CD4-positive, alpha-beta T cell treated with Interleukin-6 at 100 ng/mL for 8 hours (primary cell): ENCODE measurements around the gene VWA3B.

Experiments used
- DNase-seq: peaks from one replicate; pipeline ENCODE4 v3.0.0-alpha.2; 2020; ENCODE audit warnings: mixed read lengths, low spot score

Gene VWA3B

DNA sequence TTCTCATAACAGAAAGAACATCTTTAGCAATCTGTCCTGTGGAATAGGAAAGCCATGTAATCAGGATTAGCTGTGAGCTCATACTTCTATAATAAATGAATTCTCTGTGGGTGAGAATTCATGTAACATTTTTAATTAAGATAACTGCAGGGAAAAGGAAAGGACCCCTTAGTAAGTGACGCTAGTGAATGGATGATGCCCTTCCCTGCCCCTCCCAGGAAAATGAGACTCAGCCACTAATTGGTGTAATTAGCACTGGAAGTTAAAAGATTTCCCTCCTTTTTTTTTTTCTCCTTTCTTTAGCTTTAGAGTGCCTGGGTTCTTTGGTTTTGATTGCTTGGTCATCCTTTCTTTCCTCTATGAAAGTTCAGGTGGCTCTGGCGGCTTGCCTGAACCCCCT, 90.3 kb downstream of the VWA3B start:
- DNase-seq = no peak

DNA sequence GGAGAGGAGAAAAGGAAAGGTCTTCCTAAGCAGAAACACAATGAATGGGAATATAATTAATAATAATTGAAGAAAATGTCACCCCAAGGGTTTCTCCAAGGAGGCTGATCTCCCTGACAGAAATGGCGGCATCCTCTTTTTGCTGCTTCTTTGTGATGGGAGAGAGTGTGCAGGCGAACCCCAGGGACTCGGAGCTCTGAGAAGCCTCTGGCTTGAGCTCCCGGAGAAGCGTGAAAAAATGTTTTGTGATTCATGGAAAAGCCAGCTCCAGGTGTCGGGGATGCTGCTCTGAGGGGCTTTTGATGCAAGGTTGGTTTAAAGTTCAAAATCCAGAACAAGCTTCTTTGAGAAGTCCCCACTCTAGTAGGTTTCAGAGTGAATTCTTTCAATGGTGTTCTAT, 91.0 kb downstream of the VWA3B start:
- DNase-seq = no peak

DNA sequence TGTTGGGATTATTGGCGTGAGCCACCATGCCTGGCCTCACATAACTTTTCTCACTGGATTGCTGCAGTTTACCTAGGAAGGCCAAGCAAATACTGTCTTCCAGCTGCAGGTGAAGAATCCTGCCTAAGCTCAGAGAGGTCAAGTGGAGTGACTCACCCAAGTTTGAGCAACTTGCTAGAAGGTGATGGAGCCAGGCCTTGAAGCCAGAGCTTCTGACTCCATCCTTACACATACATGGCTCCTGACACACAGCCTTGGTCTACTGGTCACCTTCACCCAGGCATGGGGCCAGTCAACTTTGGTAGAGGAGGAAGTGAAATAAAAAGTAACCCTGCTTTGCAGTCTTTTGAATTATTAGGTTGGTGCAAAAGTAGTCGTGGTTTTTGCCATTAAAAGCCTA, 93.5 kb downstream of the VWA3B start:
- no peak for DNase-seq

DNA sequence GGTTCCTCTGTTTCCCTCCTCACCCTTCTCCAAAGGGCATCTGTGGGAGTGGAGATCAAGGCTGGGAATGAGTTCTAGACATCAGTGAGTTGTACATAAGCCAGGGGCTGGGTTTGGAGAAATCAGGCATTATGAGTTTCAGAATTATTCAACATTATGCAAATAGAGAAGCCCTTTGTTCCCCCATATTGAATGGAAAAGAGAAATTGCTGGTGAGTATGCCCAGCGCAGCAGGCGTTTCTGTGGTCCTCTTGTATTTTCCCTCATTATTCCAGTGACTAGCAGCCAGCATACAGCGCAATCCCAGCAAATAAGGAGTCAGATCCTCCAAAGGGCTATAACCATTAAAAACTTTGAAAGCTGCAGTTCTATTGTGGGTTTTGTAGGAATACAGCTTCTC, 94.4 kb downstream of the VWA3B start:
- no peak for DNase-seq

DNA sequence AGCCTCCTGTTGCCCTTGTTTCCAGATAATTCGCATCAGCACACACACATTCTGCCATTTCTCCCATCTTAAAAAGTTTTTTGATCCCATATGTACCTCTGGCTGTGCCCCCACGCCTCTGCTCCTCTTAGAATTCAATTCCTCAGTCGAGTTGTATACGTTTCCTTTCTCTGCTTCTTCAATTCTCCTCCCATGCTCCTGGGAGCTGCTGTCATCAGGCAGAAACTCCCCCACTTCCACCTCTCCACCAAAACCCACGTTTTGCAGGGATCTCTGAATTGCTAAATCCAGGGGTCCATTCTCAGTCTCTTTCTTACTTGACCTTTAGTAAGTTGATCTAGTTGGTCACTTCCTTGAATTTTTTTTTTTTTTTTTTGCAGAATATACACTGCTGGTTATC, 98.8 kb downstream of the VWA3B start:
- DNase-seq = no peak

DNA sequence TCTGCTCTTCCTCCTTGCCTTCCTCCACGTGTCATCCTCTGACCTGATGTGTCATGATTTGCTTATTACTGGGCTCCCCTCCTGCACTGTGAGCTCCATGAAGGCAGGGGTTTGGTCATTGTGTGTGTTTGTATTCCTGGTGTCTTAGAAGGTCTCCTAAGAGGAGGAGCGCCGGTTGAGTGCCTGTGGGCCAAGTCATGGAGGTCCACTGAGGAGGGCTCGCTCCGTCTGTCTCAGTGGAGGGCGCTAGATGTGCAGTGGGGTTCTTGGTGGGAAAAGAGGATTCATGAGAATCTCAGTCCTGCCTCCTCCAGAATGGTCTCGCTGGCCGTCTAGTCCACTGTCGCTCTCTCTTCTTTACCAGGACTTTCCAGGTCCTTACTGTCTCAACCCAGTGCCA, 100.2 kb downstream of the VWA3B start:
- DNase-seq = no peak

DNA sequence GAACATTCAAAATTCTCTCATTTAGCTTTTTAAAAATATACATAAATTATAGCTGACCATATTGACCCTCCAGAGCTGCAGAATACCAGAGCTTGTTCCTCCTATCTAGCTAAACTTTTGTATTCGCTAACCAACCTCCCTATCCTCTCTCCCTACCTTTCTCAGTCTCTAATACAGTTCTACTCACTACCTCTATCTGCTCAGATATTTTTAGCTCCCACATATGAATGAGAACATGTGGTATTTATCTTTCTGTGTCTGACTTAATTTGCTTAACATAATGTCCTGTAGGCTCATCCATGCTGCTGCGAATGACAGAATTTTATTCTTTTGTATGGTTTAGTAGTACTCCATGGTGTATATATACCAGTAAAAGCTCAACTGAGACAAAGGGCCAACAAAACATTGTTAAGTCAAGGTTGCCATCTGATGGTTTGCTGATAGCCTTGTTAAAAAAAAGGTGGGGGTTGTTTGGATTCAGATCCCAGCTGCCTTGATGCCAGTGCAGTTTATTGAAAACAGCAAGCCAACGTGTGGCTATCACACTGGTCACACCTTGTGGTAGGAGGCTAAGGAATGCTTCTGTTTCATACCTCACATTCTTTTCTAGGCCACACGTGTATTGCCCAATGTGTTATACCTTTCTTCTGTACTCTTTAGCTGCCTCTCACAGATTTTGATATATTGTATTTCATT, 101.5 kb downstream of the VWA3B start:
- no peak for DNase-seq

DNA sequence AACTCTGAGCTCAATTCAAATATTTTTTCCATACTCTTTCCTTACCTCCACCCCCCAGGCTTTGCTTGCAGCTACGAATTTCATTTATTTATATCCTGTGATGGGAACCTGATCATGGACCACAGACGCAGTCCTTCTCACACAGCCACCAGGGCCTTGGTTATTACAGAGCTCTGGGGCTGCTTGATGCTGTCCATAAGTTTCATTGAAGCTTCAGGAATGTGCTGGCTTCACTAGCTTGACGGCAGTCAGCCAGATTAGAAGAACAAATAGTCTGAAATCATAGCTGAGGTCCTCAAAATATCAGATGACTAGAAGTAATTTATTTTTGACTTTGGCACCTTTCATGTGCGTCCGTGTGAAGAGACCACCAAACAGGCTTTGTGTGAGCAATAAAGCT, 104.9 kb downstream of the VWA3B start:
- no peak for DNase-seq

DNA sequence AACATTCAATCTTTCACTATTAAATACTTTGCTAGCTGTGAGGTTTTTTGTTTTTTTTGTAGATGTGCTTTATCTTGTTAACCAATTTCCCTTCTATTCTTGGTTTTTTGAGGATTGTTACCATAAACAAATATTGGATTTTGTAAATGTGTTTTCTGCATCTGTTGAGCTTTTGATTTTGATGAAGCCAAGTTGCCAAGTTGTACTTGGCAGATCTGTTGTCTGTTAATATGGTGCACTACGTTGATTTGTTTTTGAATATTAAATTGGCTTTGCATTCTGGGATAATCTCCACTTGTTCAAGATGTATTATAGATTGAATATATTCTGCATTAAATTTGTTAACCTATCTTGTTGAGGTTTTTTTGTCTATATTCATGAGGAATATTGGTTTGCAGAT, 114.6 kb downstream of the VWA3B start:
- DNase-seq = no peak

DNA sequence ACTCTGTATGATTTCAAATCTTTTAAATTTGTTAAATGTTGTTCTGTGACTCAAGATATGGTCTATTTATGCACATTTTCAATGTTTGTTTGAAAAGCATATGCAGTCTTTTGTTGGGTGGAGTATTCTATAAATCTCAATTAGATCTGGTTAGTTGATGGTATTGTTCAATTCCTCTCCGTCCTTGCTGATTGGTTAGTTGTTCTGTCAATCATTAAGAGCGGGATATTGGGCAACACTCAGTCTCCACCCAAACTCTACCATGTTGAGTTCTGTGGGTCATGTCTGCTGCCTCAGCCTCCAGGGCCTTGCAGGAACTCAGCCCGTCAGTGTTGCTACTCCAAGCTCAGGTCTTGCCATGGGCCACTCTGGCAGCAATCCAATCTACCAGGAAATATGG, 118.9 kb downstream of the VWA3B start:
- DNase-seq = no peak

DNA sequence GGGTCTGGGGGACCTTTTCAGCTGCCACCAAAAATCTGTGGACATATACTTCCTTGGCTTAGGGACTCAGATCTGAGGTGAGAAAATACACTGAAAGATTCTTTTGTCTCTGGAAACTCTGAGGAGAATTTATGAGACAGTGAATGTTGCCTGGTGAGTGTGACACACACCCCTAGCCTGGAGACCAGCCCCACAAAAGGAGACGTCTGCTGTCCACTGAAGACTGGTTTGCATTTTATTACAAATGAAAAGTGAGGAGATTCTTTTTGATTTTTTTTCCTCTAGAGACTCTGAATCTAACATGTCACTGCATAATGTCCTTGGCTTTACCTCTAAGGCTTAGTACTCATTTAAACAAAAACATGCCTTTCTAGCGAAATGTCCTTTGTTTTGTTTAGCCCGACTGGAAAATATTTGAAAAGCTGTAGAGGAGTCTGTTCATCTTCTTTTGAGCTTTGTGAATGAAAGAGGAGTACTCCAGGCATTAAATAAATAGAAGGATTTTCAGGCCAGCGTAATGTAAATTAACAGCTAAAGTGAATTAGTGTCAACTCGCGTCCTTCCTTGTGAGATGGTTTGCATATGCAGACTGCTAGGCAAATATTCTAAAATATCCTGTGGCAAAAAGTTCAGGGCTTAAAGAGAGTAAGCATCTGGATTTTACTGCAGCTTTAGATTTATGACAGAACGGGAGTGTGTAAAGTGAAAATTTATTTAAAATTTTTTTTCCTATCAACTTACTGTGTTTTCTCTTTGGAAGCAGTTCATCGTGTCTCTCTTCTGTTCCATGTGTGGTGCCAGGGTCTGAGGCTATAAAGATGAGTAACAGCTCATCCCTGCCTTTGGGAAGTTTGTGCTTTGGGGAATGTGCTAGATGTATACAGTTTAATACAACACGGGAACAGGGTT, 125.4 kb downstream of the VWA3B start:
- DNase-seq = no peak

DNA sequence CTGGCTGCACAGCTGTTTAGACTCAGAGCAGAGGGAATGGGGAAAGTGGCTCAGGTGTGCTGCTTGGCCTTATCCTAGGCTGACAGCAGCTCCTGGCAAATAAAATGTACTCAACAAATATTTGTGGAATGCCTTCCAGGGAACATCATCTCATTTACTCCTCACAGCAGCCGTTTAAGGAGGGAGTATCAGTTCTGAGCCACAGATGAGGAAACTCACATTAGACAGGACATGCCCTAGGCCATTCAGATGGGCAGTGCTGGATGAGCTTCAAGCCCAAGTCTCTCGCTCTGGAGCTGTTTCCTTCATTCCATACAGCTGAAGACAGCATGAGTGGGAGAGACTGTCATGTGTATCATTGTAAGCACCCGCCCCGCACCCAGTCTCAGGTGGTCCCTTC, 129.6 kb downstream of the VWA3B start:
- no peak for DNase-seq

DNA sequence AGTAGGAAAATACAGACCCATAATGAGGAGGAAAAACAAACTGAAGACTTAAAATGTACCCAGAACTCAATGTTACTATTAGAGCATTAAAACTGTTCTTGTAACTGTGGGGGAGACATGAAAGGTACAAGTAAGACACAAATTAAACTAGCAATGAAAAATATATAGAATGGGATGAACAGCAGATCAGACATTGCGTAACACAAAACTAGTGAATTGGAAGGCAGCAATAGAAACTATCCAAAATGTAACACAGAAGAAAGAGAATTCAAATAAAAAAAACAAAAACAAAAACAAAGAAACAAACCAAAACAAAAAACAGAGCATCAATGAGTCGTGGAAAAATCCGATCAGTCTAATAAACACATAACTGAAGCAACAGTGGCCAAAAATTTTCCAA, 132.2 kb downstream of the VWA3B start:
- DNase-seq = no peak

DNA sequence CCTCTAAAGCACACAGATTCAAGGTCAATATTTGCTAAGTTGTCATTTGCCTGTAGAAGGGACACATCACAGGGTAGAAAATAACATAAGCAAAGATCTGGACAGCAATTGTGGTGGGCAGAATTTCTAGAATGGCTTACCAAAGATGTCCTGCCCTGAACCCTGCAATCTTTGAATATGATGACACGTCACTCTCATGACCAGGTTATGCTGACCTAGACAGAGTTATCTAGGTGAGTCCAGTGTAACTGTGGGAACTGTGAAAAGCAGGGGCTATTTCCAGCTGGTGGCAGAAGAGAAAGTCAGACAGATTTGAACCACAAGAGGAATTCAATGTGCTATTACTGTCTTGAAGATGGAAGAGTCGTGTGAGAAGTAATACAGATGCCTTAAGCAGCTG, 147.0 kb downstream of the VWA3B start:
- no peak for DNase-seq

DNA sequence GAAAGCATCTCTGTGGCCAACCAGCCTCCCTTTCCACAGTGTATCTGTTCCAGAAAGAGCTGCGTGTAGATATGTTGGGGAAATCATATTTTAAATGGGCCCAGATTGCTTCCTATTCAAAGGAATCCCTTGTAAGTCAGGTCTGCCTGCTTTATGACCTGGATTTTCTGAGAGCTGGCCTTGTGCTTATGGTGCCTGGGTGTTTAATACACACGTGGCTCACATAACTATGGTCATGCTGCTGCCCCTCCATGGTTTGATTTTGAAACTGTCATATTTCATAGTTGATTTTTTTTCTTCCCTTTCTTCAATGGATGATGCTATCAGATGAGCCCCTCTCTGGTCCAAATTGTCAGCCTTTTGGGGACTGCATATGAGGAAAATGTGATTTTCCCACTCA, 147.8 kb downstream of the VWA3B start:
- no peak for DNase-seq

DNA sequence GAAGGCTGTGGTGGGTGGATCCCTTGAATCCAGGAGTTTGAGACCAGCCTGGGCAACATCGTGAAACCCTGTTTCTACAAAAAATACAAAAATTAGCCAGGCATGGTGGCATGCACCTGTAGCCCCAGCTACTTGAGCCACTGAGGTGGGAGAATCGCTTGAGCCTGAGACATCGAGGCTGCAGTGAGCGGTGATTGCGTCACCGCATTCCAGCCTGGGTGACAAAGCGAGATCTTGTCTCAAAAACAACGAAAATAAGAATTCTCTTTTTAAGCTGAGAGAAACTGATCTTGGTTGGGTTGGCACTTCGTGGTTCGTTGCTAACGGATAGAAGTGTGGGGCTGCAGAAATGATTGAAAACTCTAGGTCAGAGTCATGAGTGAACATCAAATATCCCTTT, 150.0 kb downstream of the VWA3B start:
- no peak for DNase-seq

DNA sequence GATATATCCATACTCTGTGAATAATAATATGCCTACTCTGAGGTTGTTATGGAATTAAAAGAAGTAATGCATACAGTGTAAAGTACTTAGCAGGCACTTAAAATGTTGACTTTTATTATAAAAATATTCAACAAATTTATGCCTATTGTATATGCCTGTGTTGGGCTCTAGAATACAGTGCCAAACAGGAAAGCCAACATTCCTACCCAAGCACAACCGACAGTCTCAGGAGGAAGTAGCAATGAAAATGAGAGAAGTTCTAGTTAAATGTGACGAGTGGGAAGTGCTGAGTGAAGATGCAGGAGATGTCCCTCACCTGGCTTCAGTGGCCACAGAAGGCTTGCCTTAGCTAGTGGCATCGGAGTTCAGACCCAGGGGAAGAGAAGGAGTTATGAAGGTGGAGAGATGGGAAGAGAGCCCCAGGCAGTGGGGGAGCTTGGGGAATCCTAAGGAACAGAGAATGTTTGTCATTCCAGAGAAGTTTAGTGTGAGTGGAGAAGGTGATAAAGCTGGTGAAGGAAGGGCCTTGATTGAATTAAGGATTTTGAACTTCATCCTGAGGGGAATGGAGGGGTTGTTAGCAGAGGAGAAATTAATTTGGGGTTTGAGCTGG, 153.9 kb downstream of the VWA3B start:
- no peak for DNase-seq

DNA sequence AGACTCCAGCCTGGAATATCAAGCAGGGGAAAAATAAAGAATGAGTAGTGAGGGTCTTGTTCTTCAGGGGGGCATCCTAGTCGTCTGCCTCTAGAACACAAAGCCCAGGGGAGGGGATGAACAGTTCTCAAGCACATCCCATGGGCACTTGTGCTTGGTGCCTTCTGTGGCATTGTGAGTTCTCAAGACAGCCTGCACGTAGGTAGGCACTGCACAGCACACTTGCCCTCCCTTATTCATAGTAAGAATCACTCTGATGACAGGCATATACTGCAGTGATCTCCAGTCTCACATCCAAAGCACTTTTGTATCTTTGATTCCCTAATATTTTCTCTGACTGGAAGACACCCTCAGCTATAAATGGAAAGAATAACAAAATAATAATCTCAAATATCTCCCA, 154.6 kb downstream of the VWA3B start:
- no peak for DNase-seq

DNA sequence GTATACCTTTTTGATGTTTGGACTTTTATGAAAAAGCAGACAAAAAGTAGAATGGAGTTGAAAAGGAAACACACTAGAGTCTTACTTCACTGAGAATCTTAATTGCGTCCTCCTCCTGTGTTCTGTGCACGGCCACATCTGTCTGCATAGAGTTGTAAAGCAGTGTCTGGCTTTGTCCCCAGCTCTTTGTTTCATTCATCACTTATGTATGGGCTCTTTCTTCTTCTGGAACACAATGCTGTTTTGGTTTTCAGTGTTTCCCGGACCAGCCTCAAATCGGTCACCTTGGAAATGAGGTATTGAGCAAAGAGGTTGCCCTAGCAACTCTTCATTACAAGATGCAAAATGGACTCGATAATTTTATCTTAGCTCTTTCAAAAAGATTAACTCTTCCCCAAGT, 155.0 kb downstream of the VWA3B start:
- no peak for DNase-seq

DNA sequence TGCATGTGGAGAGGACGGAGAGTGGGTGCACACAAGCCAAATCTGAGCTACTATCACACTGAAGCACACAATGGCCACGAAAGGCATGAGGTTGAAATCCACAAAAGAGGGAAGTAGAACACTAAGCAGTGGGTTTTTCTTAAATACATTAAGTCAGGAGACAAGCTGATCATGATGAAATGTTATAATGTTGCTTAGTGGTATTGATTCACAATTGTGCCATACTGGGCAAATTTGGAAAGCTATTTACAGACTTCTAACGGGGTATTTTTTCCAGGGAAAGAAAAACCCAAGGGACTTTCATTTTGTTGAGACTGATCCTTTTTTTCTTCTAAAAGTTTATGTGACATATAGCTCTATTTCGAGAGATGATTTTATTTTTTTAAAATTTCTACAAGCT, 158.5 kb downstream of the VWA3B start:
- DNase-seq = no peak

DNA sequence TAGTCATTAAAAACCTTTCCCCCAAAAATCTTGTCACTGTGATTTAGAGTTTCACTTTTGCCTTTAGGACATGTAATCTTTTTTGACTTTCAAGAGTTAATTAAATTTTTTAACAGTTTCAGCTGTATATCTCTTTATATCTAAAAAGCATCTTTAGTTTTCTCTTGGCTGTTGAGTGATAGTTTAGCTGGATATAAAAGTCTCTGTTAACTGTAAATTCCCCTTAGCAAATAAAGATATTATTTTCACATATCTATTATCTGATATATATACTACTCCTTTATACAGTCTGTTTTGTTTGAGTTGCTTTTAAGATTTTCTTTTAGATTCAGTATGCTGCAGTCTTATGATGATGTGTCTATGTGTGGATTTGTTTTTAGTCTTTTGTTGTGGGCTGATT, 160.4 kb downstream of the VWA3B start:
- DNase-seq = no peak

DNA sequence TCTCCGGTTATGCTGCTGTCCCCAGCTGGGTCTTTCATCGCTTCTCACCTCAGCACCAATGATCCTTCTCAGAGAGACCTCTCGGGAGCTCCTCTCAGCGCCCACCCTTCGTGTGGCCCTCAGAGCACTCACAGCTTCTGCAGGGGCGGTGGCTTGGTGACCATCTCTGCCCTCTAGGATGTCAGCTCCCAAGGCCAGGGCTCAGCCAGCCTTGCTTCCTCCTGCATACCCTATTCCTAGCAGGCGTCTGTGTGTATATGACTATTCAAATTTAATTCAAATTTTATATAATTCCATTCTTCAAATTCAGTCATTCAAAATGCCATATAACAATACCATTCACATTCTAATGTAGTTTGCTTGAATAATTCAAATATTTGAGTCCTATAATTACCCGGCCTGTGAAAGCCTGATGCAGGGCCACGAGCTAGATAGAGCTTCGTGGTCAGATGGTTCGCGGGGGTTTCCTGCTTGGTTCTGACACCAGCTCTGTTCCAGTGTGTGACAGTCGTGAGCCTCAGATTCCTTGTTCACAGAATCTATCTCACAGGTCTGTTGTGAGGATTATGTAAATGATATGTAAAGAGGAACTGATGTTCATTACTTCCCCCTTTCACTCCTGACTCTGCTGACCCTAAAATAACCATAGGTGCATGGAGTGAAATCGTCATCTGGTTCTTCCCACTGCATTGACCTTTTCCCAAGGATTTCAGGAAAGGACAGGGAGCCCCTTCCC, 165.2 kb downstream of the VWA3B start:
- DNase-seq = no peak
